Fibroblast of gingiva (primary cell): ENCODE measurements around the gene PPCDC.

Experiments used
- DNase-seq: peaks from one replicate; pipeline ENCODE4 v3.0.0-alpha.2; 2011; ENCODE audit warnings: low read depth

PPCDC gene, protein sequence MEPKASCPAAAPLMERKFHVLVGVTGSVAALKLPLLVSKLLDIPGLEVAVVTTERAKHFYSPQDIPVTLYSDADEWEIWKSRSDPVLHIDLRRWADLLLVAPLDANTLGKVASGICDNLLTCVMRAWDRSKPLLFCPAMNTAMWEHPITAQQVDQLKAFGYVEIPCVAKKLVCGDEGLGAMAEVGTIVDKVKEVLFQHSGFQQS

DNA sequence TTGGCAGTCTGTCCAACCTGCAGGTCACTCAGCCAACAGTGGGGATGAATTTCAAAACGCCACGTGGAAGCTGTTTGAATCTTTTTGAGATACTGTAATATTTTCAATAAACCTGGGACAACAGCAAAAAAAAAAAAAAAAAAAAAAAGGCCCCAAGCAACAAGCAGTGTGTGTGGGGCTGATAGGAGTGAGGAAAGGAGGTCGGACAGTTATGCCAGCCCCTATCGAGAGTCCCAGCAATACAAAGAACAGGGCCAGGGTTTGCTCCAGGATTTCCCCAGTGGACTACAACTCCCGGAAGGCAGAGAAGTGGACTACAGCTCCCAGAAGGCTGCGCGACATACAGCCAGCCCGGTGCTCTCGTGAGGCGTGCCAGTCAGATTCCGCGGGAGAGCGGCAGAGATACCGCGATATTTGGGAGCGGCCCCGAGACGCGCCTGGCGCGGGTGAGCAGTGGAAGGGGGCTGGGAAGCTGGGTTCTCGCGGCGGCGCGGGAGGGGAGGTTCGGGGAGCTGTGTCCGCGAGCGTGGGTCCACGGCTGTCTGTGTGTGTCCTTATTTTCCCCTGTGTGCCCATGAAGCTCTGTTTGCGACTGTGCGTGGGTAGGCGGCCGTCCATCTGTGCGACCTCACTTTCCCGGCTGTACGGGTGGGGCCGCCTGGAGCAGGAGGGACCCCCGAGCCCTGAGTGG, at the start of gene PPCDC:
Gene PPCDC, plus strand, starts transcription at position 410 of the 691 bp plus-strand sequence. CDS start 4,729 bp downstream, outside the sequence.
- DNase-seq, result peak; percentile 93

DNA sequence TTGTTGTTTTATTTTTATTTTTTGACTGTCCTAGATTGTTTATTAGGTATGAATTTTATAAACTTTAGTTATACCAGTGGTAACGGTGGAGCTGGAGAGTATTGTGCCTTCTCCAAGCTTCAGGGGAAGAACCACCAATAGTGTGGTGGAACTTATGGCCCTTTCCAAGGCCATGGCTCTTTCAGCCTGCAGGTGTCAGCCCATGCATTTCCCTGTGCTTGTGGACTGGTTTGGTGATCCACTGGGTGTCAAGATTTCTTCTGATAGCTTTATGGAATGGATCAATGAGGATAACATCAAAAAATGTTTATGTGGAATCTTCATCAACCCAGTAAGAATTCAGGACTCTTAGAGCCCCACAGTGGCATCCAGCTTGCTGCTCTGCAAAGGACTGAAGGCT, 47.2 kb upstream of the PPCDC start:
- DNase-seq, result no peak

DNA sequence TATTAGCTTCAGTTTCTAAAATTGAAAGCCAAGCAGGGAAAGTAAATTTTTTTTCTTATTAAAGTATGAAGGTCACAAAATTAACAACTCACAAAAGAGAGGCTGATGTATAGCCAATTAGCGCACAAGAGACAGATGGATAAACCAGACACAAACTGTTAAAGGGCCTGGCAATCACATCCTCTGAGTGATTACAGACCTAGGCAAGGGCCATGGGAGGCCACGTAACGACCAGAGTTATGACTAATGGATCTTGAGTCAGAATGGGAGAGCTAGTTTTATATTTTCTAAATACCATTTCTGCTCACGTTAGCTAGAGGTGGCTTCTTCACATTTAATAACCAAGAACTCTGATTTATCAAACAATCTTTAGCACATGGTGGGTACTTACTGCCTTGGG, 45.8 kb upstream of the PPCDC start:
- DNase-seq, result no peak

DNA sequence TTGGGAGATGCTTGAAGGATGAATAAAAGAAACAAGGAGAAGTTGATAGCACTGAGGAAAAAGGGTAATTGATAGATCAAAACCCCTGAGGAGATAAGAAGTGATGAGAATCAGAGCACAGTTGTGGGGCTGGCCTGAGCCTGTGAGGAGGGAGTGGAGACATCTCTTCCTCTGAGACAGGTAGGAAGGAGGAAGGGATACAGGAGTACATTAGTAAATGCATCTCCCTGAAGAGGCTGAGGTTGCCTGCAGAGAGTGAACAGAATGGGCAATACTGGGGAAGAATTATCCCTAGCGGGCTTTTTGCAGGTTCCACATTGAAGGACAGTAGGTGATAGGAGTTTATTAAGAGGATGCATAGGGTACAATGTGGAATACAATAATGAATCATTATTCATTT, 45.3 kb upstream of the PPCDC start:
- DNase-seq, result no peak

DNA sequence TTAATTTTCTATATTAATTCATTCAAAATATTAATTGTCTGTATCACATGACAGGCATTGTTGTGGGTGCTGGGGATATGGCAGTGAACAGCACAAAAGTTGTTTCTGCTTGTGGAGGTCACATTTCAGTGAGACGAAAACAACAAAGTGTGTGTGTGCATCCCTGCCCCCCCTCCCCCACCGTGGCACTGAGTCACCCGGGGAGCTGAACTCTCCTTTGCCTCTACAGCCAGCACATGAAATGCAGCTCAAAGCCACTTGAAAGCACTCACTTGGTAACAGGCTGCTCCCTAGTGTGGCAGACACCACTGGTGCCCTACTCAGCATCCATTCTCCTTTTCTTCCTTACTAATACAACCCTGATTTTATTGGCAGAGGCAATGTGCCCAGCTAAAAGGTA, 44.9 kb upstream of the PPCDC start:
- no peak for DNase-seq

DNA sequence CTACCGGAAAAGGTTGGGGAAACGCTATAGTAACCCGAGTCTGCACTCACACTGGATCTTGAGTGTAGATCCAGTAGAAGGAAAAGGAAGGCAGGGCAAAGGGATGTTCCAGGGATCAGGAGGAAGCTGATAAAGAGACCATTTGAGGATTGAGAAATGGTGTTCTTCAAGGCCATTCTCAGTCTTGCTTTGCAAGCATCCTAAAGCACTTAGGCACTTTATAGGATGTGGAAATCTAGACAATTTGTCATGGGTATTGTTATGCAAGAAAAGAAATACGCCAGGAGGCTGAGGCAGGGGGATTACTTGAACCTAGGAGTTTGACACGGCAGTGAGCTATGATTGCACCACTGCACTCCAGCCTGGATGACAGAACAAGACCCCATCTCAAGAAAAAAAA, 41.2 kb upstream of the PPCDC start:
- no peak for DNase-seq

DNA sequence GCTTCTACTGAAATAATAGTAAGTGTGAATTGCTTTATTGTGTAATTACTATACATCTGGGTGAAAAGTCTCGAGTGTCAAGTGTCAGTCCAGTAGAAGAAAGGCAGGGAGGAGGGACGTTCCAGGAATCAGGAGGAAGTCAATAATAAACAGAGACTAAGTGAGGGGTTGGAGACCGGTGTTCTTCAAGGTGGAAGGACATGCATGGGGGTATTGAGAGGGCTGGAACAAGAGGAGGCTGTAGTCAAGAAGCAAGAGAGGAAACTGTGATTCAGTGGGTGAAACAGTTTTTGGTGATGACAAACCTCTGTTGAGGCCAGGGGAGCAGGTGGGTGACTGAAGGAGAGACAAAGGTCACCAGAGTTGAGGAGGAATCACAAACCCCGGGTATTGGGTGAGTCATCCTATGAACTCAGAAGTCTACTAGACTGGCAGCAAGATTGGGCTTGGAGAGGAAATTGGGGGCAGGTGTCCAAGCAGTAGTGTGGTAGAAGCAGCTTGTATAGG, 39.6 kb upstream of the PPCDC start:
- no peak for DNase-seq

DNA sequence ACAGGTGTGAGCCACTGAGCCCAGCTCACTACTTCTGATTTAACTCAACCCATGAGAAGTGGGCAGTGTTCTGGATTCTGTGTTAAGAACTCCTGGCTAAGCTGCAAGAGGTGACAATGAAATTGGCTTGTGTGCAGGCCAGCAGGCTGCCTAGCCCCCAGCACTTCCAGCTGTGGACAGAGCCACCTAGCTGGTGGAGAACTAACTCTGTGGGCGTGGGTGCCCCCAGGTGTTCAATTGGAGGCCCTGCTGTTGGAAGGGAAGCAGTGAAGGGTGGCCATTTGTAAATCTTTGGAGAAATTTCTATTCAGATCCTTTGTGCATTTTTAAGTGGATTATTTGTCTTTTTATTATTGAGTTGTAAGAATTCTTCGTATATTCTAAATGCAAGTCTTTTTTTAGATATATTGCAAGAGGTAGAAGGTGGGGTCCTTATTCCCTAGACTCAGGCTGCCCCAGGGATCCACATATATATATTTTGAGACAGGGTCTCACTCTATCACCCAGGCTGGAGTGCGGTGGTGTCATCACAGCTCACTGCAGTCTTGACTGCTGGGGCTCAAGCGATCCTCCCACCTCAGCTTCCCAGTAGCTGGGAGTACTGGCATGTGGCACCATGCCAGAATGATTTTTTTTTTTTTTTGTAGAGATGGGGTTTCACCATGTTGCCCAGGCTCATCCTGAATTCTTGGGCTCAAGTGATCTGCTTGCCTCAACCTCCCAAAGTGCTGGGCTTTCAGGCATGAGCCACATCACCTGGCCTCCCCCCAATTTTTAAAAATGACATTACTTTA, 35.2 kb upstream of the PPCDC start:
- DNase-seq, result no peak

DNA sequence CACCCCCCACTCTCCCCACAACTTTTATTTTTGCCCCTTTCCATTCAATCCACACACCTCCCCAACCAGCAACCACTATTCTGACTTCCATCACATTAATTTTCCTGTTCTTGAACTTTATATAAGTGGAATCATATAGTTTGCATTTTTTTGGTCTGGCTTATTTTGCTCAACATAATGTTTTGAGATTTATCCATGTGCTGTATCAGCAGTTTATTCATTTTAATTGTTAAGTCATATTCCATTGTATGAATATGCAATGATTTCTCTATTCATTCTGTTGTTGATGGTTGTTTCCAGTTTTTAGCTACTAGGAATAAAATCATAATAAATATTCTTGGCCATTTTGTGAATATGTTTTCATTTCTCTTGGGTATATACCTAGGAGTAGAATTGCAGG, 33.9 kb upstream of the PPCDC start:
- DNase-seq, result no peak

DNA sequence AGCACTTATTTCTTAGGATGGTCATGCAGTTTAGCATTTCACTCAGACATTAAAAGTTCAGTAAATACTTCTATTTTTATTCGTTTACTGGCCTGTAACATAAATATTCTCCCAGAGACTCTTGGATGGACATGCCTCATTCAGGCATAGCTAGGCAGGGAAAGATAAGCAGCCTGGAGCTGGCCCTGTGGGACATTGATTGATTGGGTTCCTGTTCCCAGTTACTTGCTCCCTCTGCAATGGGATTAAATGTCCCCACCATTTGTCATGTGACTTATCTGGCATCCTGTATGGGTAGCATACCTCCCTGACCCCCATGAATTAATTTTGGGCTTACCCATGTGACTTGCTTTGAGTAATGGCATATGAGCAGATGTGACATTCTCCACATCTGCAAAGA, 30.8 kb upstream of the PPCDC start:
- no peak for DNase-seq

DNA sequence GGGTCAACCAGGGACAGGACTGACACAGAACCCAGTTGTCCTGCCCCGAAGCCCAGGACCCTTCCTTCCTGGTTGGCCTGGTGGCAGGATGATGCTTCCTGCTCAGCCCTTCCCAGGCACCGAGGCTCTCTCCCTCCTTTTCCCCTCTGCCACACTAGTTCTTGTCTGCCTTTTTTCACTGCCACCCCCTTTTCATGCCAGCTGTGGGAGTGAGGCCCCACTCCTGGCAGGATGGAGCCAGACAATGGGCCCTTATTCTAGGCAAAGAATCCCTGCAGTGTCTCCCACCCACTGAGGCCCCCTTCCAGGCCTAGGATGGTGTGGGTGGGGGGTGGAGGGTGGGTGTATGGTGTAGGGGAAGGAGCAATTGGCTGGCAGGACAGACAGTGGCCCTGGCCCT, 29.2 kb upstream of the PPCDC start:
- no peak for DNase-seq

DNA sequence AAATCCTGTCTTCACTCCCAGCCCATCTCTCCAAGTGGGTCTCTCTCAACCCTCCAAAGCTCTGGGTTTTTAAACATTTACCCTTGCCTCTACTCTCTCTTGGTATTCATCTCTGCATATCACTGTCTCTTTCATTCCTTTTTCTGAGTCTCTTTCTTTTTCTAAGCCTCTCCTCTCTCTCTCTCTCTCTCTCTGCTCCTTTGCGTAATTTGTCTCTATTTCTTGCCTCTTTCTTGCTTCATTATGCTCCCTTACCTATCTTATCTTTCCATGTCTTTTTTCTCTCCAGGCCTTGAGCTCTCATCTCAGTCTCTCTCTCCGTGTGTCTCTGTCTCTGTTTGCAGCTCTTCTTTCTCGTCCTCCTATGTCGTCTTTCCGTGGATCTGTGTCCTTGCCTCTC, 28.7 kb upstream of the PPCDC start:
- DNase-seq, result no peak

DNA sequence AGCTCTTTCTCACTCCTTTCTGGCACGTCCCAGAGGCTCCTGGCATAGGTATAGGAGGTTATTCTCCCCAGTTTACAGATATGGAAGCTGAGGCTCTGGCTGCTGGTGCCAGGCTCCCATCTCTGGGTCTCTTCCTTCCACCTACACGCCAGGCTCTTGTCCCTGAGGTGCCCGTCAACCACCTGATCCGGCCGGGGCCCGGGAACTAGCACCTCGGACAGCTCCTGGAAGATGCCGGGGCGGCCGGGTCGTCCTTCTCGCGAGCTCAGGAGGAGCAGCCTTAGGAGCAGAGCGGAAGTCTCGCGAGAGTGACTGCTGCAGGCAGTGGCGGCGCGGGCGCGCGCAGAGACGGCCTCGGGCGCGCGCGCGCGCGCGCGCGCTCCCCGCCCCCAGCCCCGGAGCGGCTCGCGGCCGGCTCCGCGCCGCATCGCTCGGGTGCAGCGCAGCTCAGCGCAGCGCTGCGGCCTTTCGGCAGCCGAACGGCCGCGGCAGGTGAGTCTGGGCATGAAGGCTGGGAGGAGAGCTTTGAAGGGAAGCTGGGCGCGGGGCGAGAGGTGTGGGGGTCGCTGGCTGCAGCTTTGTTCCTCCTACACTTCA, 28.1 kb upstream of the PPCDC start, which contains the start of gene SCAMP5:
Gene SCAMP5, plus strand, starts transcription at position 382 of the 597 bp plus-strand sequence. CDS start 16,277 bp downstream, outside the sequence.
- peak; percentile 91 for DNase-seq

DNA sequence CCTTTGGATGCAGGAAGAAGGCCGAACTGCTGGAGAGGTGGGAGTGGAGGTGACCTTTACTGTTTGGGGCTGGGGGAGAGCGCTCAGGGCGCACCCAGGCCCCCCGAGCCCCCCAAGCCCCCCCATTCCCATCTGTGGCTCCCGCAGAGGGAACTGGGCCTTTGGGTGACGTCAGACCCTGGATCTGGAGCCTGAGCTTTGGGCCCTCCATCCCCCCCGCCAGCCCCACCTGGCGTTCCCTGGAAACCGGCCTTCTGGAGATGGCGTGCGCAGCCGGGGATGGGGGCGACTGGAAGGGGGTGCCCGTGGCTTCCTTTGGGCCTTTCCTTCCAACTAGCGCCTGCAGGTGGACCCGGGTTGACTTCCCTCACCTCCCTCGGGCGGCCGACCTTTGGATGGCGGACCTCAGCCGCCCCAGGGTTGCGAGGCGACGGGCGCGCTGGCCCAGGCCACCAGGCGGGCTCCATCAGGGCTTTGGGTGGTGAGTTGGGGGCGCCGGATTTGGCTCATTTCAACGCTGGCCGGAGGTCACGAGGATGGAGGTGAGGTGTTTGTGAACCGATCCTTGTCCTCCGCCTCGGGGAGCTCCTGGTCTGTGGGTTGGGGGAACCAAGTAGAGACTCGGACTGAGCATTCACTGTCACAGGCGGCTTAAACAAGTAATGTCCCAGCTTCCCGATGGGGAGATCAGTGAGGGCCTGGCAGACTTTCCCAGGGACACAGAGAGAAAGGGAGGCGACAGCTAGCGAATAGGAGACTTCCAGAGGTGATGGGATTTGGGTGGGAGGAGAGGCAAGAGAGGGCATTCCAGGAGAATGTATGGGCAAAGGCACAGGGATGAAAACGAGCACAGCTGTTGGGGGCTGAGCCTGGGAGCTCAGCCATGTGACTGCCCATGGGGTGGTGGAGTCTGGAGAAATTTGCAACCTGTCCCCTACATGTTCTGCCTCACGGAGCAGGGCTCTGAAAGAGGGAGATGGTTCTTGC, 27.3 kb upstream of the PPCDC start:
- DNase-seq, result no peak

DNA sequence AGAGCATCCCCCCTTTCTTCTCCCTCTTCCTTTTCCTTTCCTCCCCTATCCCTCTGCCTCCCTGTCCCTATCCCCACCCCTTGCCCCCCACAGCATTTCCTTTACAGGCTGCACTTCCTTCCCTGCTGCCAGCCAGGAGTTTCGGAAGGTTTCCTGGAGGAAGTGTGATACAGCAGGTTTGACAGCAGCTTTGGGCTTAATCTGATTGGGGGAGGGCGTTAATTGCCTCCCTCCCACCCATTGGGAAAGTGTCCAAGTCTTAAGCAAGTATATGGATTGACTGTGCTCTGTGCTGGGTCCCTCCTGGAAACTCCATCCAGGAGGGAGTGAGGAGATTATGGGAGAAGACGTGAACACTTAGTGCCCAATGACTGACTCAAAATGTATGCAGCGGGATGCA, 26.2 kb upstream of the PPCDC start:
- no peak for DNase-seq

DNA sequence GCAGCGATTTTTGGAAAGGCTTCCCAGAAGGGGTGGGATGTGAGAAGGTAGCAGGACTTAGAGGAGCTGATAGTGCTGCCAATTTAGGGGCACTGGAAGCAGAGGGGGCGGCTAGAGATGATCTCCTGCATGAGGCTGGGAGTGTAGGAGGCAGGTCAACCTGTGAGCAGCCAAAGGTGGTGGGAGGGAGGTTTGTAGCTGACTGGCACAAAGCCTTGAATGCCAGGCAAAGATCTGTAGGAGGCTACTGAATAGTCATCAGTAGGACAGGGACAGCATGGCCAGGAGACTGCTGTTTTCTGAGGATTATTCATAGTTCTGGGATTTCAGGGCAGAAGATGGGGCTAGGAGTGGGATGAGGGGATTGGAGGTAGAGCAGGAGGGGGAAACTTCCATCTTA, 25.8 kb upstream of the PPCDC start:
- DNase-seq, result no peak

DNA sequence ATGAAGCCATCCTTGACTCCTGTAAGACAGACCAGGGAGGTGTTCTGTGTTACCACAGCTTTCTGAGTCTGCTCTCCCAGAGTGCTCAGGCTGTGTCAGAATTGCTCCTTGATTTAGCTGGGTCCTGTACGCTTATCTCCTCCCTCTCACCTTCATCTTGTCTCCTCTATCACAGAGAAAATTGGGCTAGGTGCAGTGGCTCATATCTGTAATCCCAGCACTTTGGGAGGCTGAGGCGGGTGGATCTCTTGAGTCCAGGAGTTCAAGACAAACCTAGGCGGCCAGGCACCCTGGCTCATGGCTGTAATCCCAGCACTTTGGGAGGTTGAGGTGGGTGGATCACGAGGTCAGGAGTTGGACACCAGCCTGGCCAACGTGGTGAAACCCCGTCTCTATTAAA, 22.1 kb upstream of the PPCDC start:
- DNase-seq, result no peak

DNA sequence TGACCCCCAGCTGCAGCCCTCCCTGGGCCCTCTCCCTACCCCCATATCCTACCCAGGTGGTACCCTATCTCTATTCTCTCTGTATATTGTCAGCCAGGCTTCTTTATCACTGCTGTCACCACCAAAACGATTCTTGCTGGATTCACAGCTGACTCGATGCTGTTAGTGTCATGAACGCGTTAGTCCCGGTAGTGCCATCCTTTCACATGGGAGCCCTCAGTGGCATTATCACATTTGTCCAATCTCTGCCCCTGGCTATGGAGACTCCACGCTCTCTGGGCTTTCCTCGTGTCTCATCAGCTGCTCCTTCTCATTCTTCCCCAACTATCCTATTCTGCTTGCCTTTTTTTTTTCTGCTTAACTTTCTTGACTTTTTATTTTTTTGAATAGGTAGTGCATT, 21.0 kb upstream of the PPCDC start:
- no peak for DNase-seq

DNA sequence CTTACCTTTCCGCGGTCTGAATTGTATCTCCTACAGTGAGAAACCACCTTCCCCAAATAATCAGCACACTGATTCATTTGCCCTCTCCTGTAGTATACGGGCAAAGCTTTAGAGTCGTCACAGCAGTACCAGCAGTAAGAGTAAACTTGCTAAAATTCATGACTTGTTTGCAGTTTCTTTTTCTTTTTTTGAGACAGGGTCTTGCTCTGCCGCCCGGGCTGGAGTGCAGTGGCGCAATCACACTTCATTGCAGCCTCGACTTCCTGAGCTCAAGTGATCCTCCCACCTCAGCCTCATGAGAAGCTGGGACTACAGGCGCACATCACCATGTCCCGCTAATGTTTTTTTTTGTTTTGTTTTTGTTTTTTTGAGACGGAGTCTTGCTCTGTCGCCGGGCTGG, 16.2 kb upstream of the PPCDC start:
- no peak for DNase-seq

DNA sequence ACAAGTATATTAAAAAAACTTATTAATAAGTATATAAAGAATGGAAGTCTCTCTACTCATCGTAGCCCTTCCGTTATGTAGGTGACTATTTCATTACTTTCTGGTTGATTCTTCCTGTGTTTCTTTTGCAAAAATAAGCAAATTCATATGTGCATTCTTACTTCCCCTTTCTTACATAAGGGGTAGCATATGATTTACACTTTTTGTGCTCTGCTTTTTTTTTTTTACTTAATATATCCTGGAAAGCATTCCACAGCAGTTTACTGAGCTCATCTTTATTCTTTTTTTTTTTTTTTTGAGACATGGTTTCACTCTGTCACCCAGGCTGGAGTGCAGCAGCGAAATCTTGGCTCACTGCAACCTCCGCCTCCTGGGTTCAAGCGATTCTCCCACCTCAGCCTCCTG, 15.2 kb upstream of the PPCDC start:
- DNase-seq, result no peak

DNA sequence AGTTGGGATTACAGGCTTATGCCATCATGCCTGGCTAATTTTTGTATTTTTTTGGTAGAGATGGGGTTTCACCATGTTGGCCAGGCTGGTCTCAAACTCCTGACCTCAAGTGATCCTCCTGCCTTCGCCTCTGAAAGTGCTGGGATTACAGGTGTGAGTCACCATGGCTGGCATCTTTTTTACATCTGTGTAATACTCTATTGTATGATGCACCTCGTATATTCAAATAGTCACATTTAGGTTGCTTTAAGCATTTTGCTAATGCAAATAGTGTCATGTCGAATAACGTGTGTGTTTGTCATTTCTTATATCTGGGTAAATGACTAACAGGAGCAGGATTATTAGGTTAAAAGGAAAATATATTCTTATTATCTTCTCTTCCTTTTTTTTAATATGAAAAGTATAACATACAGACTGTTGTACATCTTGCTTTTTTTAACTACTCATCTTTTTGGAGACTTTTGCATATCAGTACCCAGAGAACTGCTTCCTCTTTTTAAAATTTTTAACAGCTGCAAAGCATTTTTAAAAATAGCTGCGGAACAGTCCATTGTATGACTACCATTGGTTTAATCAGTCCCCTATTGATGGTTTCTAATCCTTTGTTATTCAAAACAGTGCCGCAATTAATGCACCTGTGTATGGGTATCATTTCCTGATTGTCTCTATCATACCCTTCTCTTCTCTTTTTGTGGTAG, 14.6 kb upstream of the PPCDC start:
- no peak for DNase-seq
